HG03439 (cell line): Measurements from ENCODE around the gene PTGER1.

Experiments
- ATAC-seq: cut with Tn5 transposase; IDR thresholded peaks from one replicate; pipeline ENCODE4 v1.9.1; 2021; ENCODE audit warnings: mild to moderate bottlenecking, moderate library complexity; ENCODE audit not compliant: unreplicated experiment

Gene PTGER1

DNA sequence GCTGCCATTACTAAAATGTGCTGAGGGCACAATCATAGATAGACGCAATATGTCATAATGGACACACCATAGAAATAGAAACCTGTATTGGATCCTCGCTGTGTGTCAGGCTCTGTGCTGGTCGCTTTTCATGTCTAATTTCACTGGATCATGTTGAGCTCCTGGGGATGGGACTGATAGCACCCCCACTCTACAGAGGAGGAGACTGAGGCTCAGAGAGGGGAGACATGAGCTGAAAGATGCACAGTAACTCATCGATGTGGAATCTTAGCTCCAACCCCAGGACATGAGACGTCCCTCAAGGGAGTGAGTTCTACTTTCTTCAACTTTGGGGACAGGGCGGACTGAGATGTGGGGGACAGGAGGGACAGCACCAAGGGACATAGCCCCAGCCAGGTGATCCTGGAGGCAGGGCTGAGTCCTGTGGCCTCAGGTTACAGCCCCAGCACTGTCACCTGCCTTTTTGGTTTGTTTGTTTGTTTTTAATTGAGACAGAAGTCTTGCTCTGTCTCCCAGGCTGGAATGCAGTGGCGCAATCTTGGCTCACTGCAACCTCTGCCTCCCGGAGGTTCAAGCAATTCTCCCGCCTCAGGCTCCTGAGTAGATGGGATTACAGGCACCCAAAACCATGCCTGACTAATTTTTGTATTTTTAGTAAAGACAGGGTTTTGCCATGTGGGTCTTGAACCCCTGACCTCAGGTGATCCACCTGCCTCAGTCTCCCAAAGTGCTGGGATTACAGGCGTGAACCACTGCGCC is 27.4 kb upstream of the PTGER1 start:
- ATAC-seq, result no peak

DNA sequence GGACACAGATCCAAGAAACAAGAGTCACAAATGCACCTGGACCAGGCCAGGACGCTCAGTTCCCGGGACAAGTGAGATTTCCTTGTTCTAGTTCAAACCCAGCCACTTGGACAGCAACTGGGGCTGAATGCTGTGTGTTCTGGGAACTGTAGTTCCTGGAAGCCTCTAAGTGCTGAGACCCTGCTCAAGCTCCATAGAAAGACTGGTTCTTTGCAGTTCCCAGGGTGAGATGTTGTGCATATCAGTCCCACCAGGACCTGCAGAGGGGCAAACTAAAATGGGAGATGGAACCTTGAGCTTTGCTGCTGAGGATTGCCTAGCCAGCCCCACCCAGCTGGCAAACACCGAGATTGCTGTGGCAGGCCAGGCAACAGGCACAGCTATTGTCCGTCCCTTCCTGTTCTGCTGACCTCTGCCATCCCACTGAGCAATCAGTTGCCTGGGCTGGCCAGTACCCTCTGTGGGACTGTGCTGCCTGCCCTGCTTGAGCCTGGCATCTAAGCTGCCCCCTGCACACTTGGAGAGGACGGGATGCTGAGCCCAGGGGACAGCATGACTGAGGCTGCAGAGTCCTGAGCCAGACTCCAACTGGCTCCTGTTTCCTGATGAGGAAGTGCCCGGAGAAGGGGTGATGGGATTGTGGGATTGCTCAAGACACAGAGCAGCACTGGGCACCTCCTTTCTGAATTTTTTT is 22.2 kb upstream of the PTGER1 start:
- ATAC-seq, result no peak

DNA sequence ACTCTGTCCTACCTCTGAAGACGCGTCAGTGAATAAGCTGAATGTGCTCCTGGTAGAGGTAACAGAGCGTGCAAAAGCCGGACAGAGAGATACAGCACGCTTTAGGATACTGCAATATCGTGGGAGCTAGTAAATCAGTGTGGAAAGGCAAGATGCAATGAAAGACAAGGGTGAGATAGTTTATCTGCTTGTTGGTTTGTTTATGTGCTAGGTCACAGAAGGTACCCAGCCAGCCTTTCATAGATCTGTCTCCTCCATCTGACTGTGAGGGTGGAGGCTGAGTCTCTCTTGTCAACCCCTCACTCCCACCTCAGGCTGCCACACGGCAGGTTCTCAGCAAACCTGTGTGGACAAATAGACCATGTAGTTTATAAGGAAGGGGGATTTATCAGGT is 21.7 kb upstream of the PTGER1 start:
- no peak for ATAC-seq

- ATAC-seq, result no peak
Measured at GRCh38 chr19:14496029-14496833, 21.1 kb upstream of the PTGER1 start, which contains the start of gene GIPC1. GIPC1 (minus strand) TSS chr19:14496127; CDS start chr19:14482976, 13,151 bp downstream.

GRCh38 chr19:14495672-14496028 is 20.5 kb upstream of the PTGER1 start:
- ATAC-seq, result no peak

DNA sequence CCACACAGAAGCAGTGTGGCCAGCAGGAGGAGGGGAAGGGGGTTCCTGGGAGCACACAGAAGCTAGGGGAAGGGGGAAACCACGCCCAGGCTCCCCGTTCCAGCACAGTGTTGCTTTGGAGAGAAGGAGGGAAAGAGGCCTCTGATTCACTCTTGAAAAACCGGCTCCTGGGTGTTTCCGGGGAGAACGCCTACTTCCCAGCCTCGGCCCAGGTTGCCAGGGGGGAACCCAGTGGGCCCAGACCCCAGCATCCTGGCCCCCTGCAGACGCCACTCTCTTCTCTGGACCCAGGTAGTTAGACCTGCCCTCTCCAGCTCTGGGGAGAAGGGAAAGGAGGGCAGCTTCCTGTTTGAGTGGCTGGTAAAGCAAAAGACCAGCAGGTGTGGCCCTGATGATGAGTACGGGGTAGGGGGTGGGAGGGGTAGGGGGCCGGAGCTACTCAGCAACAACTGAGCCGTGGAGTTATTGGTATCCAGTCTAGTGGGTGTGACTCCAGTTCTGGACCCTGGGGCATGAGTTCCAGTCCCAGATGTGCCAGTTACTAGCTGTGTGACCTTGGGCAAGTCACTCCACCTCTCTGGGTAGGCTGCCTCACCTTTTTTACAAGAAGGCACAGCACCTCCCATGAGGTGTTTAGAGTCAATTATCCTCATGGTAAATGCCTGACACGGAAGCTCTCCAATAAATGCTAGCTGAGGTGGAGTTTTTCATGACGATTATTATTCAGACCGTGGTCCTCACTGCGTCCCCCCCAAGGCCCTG is 19.9 kb upstream of the PTGER1 start:
- no peak for ATAC-seq

DNA sequence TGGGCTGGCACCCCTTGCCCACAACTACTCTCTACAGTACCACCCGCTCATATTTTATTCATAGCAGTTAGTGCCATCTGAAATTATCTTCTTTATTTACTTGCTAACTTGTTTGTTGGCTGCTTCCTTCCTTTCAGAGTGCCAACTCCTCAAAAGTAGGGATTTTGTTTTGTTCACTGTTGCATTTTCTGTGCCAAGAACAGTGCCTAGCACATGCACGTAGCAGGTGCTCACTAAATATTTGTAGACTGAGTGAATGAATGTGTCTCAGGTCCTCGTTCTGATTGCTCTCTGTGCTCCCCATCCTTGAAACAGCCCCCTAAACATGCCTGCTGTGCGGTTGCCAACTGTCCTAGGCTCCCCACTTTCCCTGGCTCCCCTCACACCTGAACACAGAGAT is 19.3 kb upstream of the PTGER1 start:
- ATAC-seq, result no peak

DNA sequence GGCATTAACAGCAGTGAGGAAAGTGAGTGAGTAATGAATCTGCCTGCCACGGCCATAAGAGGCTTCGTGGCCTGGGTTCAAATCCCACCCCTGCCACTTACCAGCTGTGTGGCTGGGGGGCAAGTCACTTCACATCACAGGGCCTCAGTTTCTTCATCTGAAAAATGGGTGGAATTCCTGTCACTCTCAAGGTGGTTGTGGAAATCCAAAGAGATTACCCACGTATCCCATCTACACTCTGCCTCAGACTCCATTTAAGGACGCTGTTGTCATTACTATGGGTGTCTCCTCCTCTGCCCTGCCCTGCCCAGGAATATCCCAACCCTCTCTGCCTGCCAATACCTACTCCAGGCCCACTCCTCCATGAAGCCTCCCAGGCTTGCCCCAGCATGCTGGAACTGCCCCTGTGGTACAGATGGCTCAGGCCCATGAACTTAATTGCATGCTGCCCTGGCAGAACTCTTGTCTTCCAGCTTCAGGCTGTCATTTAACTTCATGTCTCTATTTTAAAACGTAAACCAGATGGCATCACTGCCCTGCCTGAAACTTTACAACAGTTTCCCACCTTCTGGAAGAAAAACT is 17.7 kb upstream of the PTGER1 start:
- no peak for ATAC-seq

GRCh38 chr19:14487370-14488125 is 12.4 kb upstream of the PTGER1 start:
- ATAC-seq, result no peak

DNA sequence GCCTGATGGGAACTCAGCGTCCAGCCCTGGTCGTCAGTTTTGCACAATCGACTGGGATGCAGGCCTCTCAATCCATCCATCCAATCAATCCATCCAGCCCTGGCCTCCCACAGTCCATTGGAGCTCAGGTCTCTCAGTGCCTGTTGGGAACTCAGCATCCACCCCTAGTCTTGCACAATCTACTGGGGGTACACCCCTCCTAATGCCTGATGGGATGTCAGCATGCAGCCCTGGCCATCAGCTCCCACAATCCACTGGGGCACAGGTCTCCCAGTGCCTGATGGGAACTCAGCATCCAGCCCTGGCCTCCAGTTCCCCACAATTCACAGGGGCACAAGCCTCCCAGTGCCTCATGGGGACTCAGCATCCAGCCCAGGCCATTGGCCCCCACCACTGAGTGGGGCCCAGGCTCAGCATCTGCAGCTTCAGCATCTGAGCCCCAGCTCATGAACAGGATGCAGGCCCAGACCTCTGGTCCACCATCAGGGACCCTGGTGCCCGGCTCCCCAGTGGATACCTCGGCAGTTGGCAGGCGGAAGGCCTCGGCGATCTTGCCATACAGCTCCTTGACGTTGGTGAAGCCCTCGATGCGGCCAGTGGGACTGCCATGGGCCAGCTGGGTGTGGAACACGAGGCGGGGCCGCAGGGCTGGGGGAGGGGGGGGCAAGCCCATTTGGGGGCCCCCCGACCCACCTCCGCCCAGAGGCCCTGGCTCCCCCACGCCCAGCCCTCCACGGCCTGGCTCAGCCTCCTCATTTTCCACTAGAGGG is 7.2 kb upstream of the PTGER1 start:
- ATAC-seq, result no peak

- ATAC-seq, result no peak
Measured at GRCh38 chr19:14480700-14481079, 5.5 kb upstream of the PTGER1 start.

DNA sequence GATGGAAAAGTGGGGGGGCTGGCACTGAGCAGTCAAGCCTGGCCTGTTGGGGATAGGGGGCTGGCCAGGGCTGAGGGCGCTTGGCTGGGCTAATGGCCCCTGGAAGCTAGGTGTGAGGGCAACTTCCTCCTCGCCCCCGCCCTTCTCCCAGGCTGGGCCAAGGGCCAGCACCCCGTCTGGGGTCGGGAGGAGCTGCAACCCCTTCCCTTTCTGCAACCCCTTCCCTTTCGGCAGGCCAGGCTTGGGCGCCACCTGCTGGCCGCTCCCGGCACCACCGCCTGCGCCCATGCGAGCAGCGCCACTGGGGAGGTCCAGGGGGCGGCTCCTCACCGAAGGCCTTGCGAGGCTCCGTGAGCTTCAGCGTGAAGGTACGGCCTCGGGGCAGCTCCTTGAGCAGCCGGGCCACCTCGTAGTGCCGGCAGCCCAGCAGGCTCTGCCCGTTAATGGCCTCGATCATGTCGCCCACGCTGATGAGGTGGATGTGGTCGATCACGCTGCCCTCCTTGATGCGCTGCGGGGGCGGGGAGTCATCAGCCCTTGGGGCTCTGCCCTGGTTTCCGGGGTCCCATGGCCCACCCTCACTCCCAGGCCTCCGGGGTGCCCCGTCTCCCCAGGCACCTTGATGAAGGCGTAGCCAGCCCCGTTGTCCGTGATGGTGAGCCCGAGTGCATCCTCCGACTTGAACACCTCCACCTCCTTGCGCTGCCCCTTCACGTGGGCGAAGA is 5.0 kb upstream of the PTGER1 start:
- no peak for ATAC-seq

- no peak for ATAC-seq
Measured at GRCh38 chr19:14479309-14479974, 4.3 kb upstream of the PTGER1 start.

- no peak for ATAC-seq
Measured at GRCh38 chr19:14478113-14478545, 3.0 kb upstream of the PTGER1 start.

DNA sequence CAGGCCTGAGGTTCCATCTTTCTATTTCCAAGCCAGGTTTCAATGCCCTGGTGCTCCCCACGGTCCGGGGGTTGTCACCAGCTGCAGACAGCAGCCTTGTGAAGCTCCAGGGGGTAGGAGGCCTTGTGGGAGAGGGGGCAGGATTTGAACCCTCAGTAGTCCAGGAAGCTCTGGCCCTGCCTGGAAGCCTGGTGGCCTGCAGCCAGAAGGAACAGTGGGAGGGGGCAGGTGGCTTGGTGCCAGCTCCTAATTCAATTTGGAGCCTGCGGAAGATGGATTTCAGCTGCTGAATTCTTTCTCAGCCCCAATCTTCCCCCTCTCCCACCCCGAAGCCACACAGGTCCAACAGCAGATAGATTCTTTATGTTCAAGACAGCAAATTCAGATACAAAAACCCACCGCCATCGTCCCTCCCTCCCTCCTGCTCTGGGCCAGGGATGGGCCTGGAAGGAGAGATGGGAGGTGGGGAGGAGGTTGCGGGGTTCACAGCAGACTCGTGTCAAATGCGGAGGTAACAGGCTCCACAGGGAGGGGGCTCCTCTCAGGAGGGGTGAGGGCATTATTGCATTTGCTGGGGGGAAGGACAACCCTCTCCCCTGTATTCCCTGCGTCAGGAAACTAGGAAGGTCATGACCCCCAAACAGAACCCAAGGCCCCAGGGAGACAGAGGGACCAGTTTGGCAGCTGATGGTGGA is 2.4 kb upstream of the PTGER1 start:
- ATAC-seq, result no peak

GRCh38 chr19:14476673-14477401 is 1.7 kb upstream of the PTGER1 start:
- no peak for ATAC-seq

GRCh38 chr19:14476327-14476672 is 1.1 kb upstream of the PTGER1 start:
- no peak for ATAC-seq
